Activated T-cell treated with anti-CD3 and anti-CD28 coated beads, Interleukin-2, amount 50 U/mL, for 48 hours (primary cell): Measurements from ENCODE around the gene RPL31.

Source experiments
- DNase-seq, 2 experiments: peaks; one replicate each; pipeline ENCODE4 v3.0.0-alpha.2; 2020

The RPL31 gene

DNA sequence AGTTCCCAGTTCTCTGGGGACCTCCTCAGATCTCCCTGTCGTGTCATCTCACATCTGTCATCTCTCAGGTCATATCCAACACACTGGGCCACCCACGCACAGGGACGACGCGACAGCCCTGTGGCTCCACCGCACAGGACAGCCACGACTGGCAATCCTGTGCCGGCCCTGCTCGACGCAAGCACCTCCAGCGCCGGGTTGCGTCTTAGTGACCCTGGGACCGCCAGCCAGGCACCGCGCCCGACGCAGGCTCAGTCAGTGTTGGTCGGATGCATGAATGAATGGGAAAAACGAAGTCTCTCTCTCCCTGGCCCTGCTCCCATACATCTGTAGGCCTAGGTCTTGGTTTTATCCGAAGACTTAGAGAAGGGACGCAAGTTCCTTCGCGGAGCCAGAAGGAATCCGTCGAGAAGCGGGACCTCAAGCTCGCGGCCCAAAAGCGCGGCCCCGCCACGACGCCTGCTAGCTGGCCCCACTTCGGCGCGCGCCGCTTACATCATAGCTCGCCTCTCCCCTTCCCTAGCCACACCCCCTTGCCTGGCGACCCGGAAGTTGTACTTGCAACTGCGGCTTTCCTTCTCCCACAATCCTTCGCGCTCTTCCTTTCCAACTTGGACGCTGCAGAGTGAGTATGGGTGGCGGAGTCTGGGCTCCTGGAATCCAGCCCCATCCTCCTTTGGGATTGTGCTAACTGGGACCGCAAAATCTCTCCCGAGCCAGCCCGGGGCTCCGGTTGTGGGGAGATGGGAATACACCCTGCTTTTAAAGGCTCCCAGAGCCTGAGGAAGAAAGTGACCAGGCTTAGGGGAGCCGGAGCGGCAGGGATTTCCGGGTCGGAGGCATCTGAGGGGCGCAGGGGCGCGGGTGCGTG lies at the start of gene RPL31:
Gene RPL31 (plus strand): TSS at position 599 of the 871 bp plus-strand sequence. CDS start 413 bp downstream, outside the sequence.
- peak; percentile 95 for DNase-seq

DNA sequence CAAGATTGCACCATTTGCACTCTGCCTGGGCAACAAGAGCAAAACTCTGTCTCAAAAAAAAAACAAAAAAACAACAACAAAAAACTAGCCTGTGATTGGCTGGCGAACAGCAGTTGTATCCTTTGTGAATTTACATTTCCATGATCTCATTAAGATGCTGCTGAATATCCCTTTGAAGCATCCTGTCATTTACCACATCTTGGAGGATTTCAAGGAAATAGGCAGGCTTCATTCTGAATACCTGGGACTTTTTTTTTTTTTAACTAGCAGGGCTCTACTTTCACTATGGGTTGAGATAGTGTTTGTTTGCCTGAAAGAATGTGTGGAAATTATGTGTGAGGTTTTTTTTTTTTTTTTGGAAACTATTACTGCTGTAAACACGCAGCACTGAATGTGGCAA lies 49.6 kb upstream of the RPL31 start:
- DNase-seq = no peak

GRCh38 chr2:100953406-100954043 lies 48.6 kb upstream of the RPL31 start:
- DNase-seq = peak; percentile 36 to 39

DNA sequence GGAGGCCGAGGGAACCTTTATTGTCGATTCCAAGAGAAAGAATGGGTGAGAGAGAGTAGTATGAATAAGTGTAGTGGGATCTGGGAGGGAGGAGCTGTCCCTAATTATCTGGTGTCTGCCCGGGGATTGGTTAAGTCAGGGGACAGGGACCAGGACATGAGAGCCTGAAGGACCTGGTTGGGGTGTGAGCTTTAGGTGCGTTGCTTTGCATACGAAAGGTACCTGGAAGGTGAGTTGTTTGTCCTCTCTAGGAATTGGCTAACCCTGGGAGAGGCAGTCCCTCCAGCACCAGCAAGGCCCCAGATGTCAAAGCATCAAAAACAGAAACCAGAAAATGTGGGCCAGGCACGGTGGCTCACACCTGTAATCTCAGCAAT lies 48.1 kb upstream of the RPL31 start:
- DNase-seq = no peak

GRCh38 chr2:100955226-100955625 lies 46.9 kb upstream of the RPL31 start:
- DNase-seq = no peak

GRCh38 chr2:100956081-100956480 lies 46.0 kb upstream of the RPL31 start:
- DNase-seq = no peak

- no peak for DNase-seq
These were observed 44.0 kb upstream of the RPL31 start for GRCh38 chr2:100957996-100958653.

DNA sequence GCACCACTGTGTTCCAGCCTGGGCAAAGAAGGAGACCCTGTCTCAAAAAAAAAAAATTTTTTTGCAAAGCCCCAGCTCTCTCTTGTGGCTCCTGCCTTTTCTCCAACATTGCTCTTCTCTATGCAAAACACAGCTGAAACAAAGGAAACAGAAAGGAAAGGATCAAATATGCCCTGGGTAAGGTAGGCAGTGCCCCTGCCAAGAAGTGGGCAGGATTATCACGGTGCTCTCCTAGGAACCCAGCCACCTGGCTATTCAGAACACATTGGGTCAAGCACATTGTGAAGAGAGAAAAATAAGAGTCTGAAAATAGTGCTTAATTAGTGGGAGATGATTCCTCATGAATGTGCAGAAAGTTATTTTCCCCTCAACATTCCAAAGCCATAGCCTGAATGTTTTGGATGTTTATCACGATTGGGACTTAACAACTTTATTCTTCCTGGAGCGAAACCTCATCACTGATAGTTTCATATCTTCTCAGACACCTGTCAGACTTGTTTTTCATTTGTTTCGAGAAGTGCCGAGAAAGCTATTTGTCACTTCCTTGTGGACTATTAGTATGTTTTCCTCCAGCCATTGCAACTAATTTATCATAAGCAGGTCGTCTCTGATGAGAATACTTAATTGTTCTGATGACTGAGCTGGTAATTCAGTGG lies 42.7 kb upstream of the RPL31 start:
- DNase-seq = no peak

DNA sequence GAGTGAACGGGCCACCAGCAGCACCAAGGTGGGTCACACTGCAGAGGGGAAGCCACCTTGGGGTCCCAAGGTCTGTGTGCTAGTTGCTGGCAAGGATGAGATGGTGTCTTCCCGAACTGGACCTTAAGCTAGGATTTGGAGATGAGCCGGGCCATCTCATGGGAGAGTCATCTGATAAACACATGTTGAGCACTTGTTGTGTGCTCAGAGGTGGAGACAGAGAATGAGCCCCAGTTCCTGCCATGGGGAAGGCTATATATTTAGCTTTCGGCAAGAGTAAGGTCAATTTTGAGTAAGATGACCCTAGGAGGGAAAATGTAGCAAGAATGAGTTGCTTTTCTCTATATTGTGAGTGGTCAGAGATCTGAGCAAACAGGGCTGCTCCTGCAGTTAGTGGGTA lies 41.4 kb upstream of the RPL31 start:
- DNase-seq = no peak

- DNase-seq = no peak
These were observed 39.6 kb upstream of the RPL31 start for GRCh38 chr2:100962366-100963025.

DNA sequence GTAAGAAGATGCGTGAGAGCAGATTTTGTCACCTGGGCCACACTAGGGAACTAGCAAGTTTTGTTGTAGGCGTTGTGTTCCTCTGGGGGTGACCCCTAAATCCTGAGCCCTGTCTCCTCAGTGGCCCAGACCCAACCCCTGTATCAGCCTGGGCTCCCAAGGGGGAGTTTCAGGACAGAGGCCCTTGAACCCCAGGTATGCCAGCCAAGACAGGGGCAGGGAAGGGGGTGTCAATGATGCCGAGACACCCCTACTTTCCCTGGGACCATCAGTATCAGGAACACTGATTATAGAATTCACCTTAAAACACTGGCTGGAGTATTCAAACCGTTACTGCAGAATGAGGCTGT lies 39.1 kb upstream of the RPL31 start:
- no peak for DNase-seq

GRCh38 chr2:100964222-100964621 lies 37.9 kb upstream of the RPL31 start:
- no peak for DNase-seq

GRCh38 chr2:100964681-100965169 lies 37.4 kb upstream of the RPL31 start:
- no peak for DNase-seq

DNA sequence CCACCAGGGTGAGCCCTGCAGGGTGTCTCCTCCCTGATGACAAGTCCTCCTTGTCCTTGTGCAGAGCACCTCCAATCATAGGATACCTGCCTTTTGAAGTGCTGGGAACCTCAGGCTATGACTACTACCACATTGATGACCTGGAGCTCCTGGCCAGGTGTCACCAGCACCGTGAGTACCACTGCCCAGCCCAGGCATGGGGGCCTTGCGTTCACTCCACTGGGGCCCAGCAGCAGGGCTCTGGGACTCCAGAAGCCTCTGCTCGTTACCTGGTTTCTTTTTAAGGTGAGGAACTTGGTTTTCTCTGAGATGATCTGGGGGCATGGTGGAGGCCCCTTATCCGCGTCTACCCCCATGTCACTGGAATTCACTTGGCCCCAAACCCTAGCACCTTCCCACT lies 36.5 kb upstream of the RPL31 start:
- no peak for DNase-seq

DNA sequence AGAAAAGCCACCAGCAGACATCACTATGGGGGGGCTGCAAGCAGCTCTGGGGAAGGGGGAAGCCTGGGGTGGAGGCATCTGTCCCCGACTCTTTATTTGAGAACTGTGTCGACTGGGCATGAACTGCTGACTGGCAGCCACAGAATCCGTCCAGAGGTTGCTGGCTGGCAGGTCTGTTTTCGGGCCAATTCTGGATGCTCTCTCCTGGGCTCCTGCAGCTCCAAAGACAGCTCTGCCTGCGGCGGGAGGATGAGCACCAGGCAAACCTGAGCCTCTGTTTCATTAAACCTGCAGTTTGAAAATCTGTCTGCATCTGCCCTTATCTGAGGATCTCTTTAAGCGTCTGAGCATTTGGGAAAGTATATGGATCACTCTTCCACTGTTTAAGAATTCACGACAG lies 34.4 kb upstream of the RPL31 start:
- no peak for DNase-seq

GRCh38 chr2:100968146-100969145 lies 33.6 kb upstream of the RPL31 start:
- no peak for DNase-seq

DNA sequence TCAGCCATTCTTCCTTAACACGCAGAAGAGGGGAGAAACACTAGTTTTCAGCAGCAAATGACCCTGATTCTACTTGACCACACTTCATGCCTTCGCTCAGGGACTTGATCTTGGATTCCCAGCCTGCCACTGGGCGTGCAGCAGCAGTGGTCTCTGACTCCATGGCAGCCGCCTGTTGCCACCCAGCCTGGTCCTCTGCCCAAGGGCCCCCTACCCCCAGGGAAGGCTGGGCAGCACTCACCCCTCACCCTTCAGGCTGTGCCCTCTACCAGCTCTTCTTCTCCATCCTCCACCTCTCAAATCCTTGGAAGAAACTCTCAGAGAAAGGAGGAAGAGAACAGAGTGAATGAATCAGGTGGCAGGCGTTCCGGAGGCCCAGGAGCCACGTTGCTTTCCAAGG lies 32.1 kb upstream of the RPL31 start:
- no peak for DNase-seq

- no peak for DNase-seq
These were observed 30.9 kb upstream of the RPL31 start for GRCh38 chr2:100971221-100971620.

DNA sequence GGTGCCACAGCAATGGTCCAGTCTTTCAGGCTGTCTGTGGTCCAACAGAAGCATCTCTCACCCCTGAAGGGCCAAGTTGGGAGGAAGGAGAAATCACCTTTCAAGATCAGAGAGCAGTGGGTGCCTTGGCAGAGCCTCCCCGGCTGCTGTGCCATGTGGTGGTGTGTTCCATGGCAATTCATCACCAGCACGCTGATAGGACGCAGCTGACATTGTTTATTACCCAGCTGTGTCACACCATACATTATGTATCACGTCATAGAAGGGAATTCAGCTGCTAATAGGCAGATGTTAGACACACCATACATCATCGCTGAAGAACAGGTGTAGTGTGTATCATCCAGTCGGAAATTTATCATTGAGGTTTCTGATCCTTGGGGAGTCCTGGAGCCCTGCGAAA lies 29.6 kb upstream of the RPL31 start:
- no peak for DNase-seq

GRCh38 chr2:100974712-100975520 lies 27.2 kb upstream of the RPL31 start:
- no peak for DNase-seq

DNA sequence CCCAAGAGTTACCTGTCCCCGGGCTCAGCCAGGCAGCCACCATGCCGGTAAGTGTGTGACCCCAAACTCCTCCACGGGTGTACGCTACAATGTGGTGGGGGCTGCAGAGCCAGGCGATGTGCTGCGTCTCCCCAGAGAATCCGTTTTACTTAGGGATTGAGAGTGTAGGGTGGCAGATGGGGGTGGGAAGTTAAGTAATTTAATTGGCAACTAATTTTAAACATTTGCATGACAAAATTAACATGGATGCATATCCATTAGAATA lies 26.6 kb upstream of the RPL31 start:
- DNase-seq = no peak
